ENCODE data around the gene CYSLTR1.
"Not testable (repeated sequence)": the region's sequence is repeated elsewhere in the genome, so short reads cannot be mapped to it uniquely, and the experiment has no call there.

CYSLTR1 gene

DNA sequence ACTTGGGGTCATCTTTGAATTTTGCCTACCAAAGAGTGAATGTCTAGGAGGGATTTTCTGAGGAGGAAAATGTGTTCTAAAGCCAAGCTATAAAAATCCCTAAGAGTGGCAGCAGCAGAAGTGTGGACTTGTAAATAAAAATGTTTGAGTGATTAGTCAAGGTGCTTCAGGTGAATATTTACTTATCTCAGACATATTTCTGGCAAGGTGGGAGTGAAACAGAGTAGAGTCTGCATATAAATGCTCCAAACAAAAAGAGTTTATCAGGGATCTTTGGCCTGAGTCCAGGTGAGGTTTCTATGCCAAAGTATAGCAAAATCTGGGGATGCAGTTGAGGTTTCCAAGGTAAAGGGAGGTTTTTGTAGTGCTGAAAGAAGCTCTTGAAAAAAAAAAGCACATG is 19.7 kb downstream of the CYSLTR1 start:
- H3K9me3 Mint-ChIP-seq, result peaks cover 1% of the 10 kb centered on the region
- no peaks in the 10 kb centered on the region for H3K36me3 Mint-ChIP-seq (ENCODE audit: low read depth)
- H3K27me3 Mint-ChIP-seq (ENCODE audit: low read depth), result no peaks in the 10 kb centered on the region
- H3K27ac Mint-ChIP-seq, result no peak overlapping the region
- no peak for TF ChIP-seq CTCF (IDR thresholded peaks at IDR 0.05; ENCODE audit: unreplicated experiment in 3 of 3)
- no peak overlapping the region for H3K4me3 Mint-ChIP-seq
- no peaks in the 10 kb centered on the region for H3K4me1 Mint-ChIP-seq

- H3K4me3 Mint-ChIP-seq, result no peak overlapping the region
- H3K9me3 Mint-ChIP-seq, result peaks cover 18% of the 10 kb centered on the region
- H3K36me3 Mint-ChIP-seq (ENCODE audit: low read depth), result no peaks in the 10 kb centered on the region
- TF ChIP-seq CTCF (IDR thresholded peaks at IDR 0.05; ENCODE audit: unreplicated experiment in 3 of 3), result no peak
- H3K4me1 Mint-ChIP-seq, result no peaks in the 10 kb centered on the region
- H3K27ac Mint-ChIP-seq, result no peak overlapping the region
- H3K27me3 Mint-ChIP-seq (ENCODE audit: low read depth), result no peaks in the 10 kb centered on the region
These were observed 24.3 kb downstream of the CYSLTR1 start for GRCh38 chrX:78303086-78303485.

GRCh38 chrX:78300933-78301332 is 26.5 kb downstream of the CYSLTR1 start:
- H3K27me3 Mint-ChIP-seq (ENCODE audit: low read depth); H3K4me3 Mint-ChIP-seq; H3K36me3 Mint-ChIP-seq (ENCODE audit: low read depth); H3K27ac Mint-ChIP-seq; H3K4me1 Mint-ChIP-seq: not testable (repeated sequence)
- peaks cover 26% of the 10 kb centered on the region for H3K9me3 Mint-ChIP-seq

DNA sequence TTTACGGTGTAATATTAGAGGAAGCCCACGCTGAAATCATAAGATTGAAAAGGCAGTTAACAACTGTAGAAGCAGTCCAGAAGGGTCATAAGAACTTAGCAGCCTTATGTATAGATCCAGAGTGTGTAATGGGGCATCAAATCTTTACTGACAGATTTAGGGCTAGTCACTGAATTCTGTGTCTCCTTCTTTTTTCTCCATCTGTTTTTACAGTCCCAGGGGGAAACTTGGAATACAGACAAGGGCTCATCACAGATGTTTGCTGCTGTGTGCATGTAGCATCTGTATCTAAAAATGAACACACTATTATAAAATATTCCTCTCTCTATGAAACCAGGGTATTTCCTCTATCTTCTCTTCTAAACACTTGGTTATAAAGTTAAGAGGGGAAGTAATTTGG is 43.9 kb downstream of the CYSLTR1 start:
- no peak overlapping the region for H3K27ac Mint-ChIP-seq
- no peak overlapping the region for H3K4me3 Mint-ChIP-seq
- peaks cover 15% of the 10 kb centered on the region for H3K9me3 Mint-ChIP-seq
- H3K27me3 Mint-ChIP-seq (ENCODE audit: low read depth), result no peaks in the 10 kb centered on the region
- TF ChIP-seq CTCF (IDR thresholded peaks at IDR 0.05; ENCODE audit: unreplicated experiment in 3 of 3), result no peak
- no peaks in the 10 kb centered on the region for H3K4me1 Mint-ChIP-seq
- no peaks in the 10 kb centered on the region for H3K36me3 Mint-ChIP-seq (ENCODE audit: low read depth)

DNA sequence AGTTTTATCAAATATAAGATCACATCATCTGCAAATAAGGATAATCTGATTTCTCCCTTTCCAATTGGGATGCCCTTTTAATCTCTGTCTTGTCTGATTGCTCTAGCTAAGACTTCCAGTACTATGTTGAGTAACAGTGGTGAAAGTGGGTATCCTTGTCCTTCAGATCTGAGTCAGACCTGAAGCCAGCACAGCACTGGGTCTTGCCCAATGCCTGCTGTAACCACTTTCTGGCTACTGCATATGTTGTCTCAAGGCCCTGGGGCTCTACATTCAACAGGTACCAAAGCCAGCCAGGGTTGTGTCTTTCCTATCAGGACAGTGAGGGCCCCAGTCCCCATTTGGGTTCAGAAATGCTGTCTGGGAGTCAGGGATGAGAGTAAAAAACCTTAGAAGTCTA is 90.3 kb downstream of the CYSLTR1 start:
- no peak overlapping the region for H3K4me3 Mint-ChIP-seq
- no peak overlapping the region for H3K27ac Mint-ChIP-seq
- no peaks in the 10 kb centered on the region for H3K36me3 Mint-ChIP-seq (ENCODE audit: low read depth)
- H3K27me3 Mint-ChIP-seq (ENCODE audit: low read depth), result no peaks in the 10 kb centered on the region
- TF ChIP-seq CTCF (IDR thresholded peaks at IDR 0.05; ENCODE audit: unreplicated experiment in 3 of 3), result no peak
- no peaks in the 10 kb centered on the region for H3K4me1 Mint-ChIP-seq
- peaks cover 6% of the 10 kb centered on the region for H3K9me3 Mint-ChIP-seq

DNA sequence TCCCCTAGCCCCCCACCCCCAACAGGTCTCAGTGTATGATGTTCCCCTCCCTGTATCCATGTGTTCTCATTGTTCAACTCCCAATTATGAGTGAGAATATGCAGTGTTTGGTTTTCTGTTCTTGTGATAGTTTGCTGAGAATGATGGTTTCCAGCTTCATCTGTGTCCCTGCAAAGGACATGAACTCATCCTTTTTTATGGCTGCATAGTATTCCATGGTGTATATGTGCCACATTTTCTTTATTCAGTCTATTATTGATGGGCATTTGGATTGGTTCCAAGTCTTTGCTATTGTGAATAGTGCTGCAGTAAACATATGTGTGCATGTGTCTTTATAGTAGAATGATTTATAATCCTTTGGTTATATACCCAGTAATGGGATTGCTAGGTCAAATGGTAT is 101.4 kb downstream of the CYSLTR1 start:
- not testable (repeated sequence) for H3K36me3 Mint-ChIP-seq (ENCODE audit: low read depth); H3K4me1 Mint-ChIP-seq; H3K27ac Mint-ChIP-seq; H3K27me3 Mint-ChIP-seq (ENCODE audit: low read depth); H3K4me3 Mint-ChIP-seq
- H3K9me3 Mint-ChIP-seq, result peaks cover 13% of the 10 kb centered on the region
